SK-N-SH (cell line): ENCODE data around the gene SPIN1. TPM values are rescaled to one million over a fixed set of nuclear protein-coding genes. Genes with fewer than 3 reads are reported as not detected.

Source experiments
- CTCF ChIA-PET: fragments of 300-600, 350-600 bp; formaldehyde crosslinking; extraction: SDS; loops from one replicate; lab custom pipeline; 2021; lab: Yijun Ruan, JAX
- POLR2A ChIA-PET: fragments of 350-600 bp; sonication (Branson Sonifier 250); formaldehyde crosslinking; extraction: SDS; loops from one replicate; lab custom pipeline; 2020; ENCODE audit warnings: antibody characterized with exemption, inconsistent platforms; lab: Yijun Ruan, JAX
- DNase-seq: peaks from one replicate; pipeline ENCODE4 v3.0.0; 2012
- H2AFZ ChIP-seq: fragments of 200-600 bp; sonication (generic); 2 replicates; pipeline ENCODE4 v1.8.1; 2016; ENCODE audit warnings: antibody characterized with exemption, mild to moderate bottlenecking, low read depth
- H3F3A ChIP-seq: fragments of 200-600 bp; sonication (generic); replicated peaks from 2 replicates; pipeline ENCODE3; 2016; ENCODE audit warnings: antibody characterized with exemption, mild to moderate bottlenecking; ENCODE audit not compliant: insufficient read depth
- H3K27ac ChIP-seq, 2 experiments: fragments of 200-500 bp in 1 of 2; fragments of 200-600 bp in 1 of 2; sonication (Bioruptor generic) in 1 of 2; sonication (generic), shearing (Covaris generic) in 1 of 2; 2 replicates each; pipeline versions ENCODE4 v1.5.1 to v1.6.1; 2014 to 2016; ENCODE audit warnings: low read depth in 2 of 2, inconsistent platforms in 1 of 2, low read length in 1 of 2, mild to moderate bottlenecking in 1 of 2, mixed read lengths in 1 of 2
- H3K27me3 ChIP-seq: fragments of 200-600 bp; sonication (generic), shearing (Covaris generic); 2 replicates; pipeline ENCODE4 v1.6.1; 2016; ENCODE audit warnings: mixed run types; ENCODE audit not compliant: insufficient read depth
- H3K36me3 ChIP-seq, 2 experiments: fragments of 200-500 bp in 1 of 2; fragments of 200-600 bp in 1 of 2; sonication (Bioruptor generic) in 1 of 2; sonication (generic) in 1 of 2; replicated peaks in 1 of 2; 2 replicates each; pipeline versions ENCODE3 to v1.5.1; 2014 to 2016; ENCODE audit warnings: low read length in 1 of 2, mild to moderate bottlenecking in 1 of 2; ENCODE audit not compliant: insufficient read depth in 2 of 2, control insufficient read depth in 1 of 2
- H3K4me1 ChIP-seq, 2 experiments: fragments of 200-500 bp in 1 of 2; fragments of 200-600 bp in 1 of 2; sonication (Bioruptor generic) in 1 of 2; sonication (generic), shearing (Covaris generic) in 1 of 2; 2 replicates each; pipeline versions ENCODE4 v1.5.1 to v1.6.1; 2014 to 2016; ENCODE audit warnings: low read depth in 1 of 2, low read length in 1 of 2, mixed run types in 1 of 2; ENCODE audit not compliant: insufficient read depth in 2 of 2, control insufficient read depth in 1 of 2
- H3K4me2 ChIP-seq: fragments of 200-600 bp; sonication (generic), shearing (Covaris generic); 2 replicates; pipeline ENCODE4 v1.6.1; 2017; ENCODE audit warnings: mixed run types
- H3K4me3 ChIP-seq, 2 experiments: fragments of 200-500 bp in 1 of 2; fragments of 200-600 bp in 1 of 2; sonication (Bioruptor generic) in 1 of 2; sonication (generic), shearing (Covaris generic) in 1 of 2; 2 replicates each; pipeline versions ENCODE4 v1.5.1 to v1.8.1; 2014 to 2016; ENCODE audit warnings: low read depth in 2 of 2, inconsistent platforms in 1 of 2, low read length in 1 of 2, mild to moderate bottlenecking in 1 of 2, mixed read lengths in 1 of 2, moderate library complexity in 1 of 2
- H3K79me2 ChIP-seq: fragments of 200-600 bp; sonication (generic); 2 replicates; pipeline ENCODE4 v1.8.1; 2017; ENCODE audit warnings: mild to moderate bottlenecking; ENCODE audit not compliant: insufficient read depth
- H3K9ac ChIP-seq: fragments of 200-600 bp; sonication (generic); 2 replicates; pipeline ENCODE4 v1.6.1; 2017; ENCODE audit warnings: mixed run types
- H3K9me2 ChIP-seq: fragments of 200-600 bp; sonication (generic); 2 replicates; pipeline ENCODE4 v1.6.1; 2017; ENCODE audit warnings: mixed run types
- H3K9me3 ChIP-seq: fragments of 200-600 bp; sonication (generic); 2 replicates; pipeline ENCODE4 v1.6.1; 2017; ENCODE audit warnings: mixed run types, mild to moderate bottlenecking, moderate library complexity
- H4K20me1 ChIP-seq: fragments of 200-600 bp; sonication (generic); 2 replicates; pipeline ENCODE4 v1.6.1; 2017; ENCODE audit warnings: mild to moderate bottlenecking, mixed run types; ENCODE audit not compliant: insufficient read depth
- CHD2 ChIP-seq: fragments of 150-350 bp; IDR thresholded peaks from 2 replicates; pipeline ENCODE4 v1.6.1; 2018; ENCODE audit warnings: low read length; ENCODE audit not compliant: partially characterized antibody
- EP300 ChIP-seq, 2 experiments: IDR thresholded peaks; 2 replicates each; pipeline versions ENCODE4 v1.4.0 to v1.6.1; 2012; ENCODE audit warnings: borderline replicate concordance in 1 of 2, low read depth in 1 of 2, low read length in 1 of 2
- FOSL2 ChIP-seq: IDR thresholded peaks from 2 replicates; pipeline ENCODE4 v1.4.0; 2012; ENCODE audit warnings: low read depth, mild to moderate bottlenecking, moderate library complexity, borderline replicate concordance
- FOXJ3 ChIP-seq: sonication (generic); formaldehyde crosslinking; IDR thresholded peaks from 2 replicates; pipeline ENCODE4 v1.5.1; 2020; ENCODE audit warnings: mild to moderate bottlenecking, missing genetic modification reagents
- GATA2 ChIP-seq: sonication (generic); formaldehyde crosslinking; IDR thresholded peaks from 2 replicates; pipeline ENCODE4 v1.5.0; 2020; ENCODE audit warnings: mild to moderate bottlenecking, missing genetic modification reagents
- IRF3 ChIP-seq: fragments of 150-350 bp; IDR thresholded peaks from 2 replicates; pipeline ENCODE4 v1.6.1; 2016; ENCODE audit warnings: mild to moderate bottlenecking, low read depth, low read length
- JUND ChIP-seq: IDR thresholded peaks from 2 replicates; pipeline ENCODE4 v1.4.0; 2012
- MAX ChIP-seq: IDR thresholded peaks from 2 replicates; pipeline ENCODE4 v1.4.0; 2012; ENCODE audit warnings: low read depth
- NFIC ChIP-seq: IDR thresholded peaks from 2 replicates; pipeline ENCODE4 v1.4.0; 2012; ENCODE audit warnings: borderline replicate concordance
- NRF1 ChIP-seq: IDR thresholded peaks from 2 replicates; pipeline ENCODE4 v1.6.1; 2012; ENCODE audit warnings: low read depth, mild to moderate bottlenecking, low read length
- POLR2AphosphoS5 ChIP-seq: IDR thresholded peaks from 2 replicates; pipeline ENCODE4 v1.6.1; 2012; ENCODE audit warnings: low read depth, low read length
- RAD21 ChIP-seq: IDR thresholded peaks from 2 replicates; pipeline ENCODE4 v1.6.1; 2012; ENCODE audit warnings: mild to moderate bottlenecking, low read length
- SIN3A ChIP-seq: IDR thresholded peaks from 2 replicates; pipeline ENCODE4 v1.6.1; 2012; ENCODE audit warnings: low read depth, mild to moderate bottlenecking, low read length, moderate library complexity, borderline replicate concordance
- TCF12 ChIP-seq: IDR thresholded peaks from 2 replicates; pipeline ENCODE4 v1.4.0; 2012
- ZBTB33 ChIP-seq: IDR thresholded peaks from 2 replicates; pipeline ENCODE4 v1.4.0; 2012; ENCODE audit warnings: low read depth, borderline replicate concordance
- WGBS: methylation state at CpG from one replicate; pipeline ENCODE4 v1.1.6; 2017; ENCODE audit warnings: low lambda C conversion rate; 5-methylcytosine and 5-hydroxymethylcytosine counted together
- polyA plus RNA-seq, 3 experiments: library from polyadenylated mRNA; depleted of rRNA; stranded (reverse); fragments of >200 nt; gene quantifications; 2 replicates each; pipeline ENCODE4 v1.2.3, GENCODE V29; 2012
- TF ChIP-seq, protein P1 (sequence below): fragments of 150-350 bp; IDR thresholded peaks from 2 replicates; pipeline ENCODE4 v1.6.1; 2017; ENCODE audit warnings: antibody characterized with exemption, low read length, low read depth, borderline replicate concordance
- TF ChIP-seq, protein P2 (sequence below): IDR thresholded peaks from 2 replicates; pipeline ENCODE4 v1.6.1; 2012; ENCODE audit warnings: mild to moderate bottlenecking, low read depth, low read length, moderate library complexity
- TF ChIP-seq, protein P3 (sequence below): IDR thresholded peaks from 2 replicates; pipeline ENCODE4 v1.4.0; 2012; ENCODE audit warnings: low read depth, borderline replicate concordance
- TF ChIP-seq, protein P4 (sequence below): IDR thresholded peaks from 2 replicates; pipeline ENCODE4; 2012

SPIN1 gene
- polyA plus RNA-seq, 1 of the 3 experiments (the other 2 are of a cell fraction), result 35.8 TPM

GRCh38 chr9:88358723-88359122 lies 29.5 kb upstream of the SPIN1 start (continued):
- TF ChIP-seq, protein P1, sequence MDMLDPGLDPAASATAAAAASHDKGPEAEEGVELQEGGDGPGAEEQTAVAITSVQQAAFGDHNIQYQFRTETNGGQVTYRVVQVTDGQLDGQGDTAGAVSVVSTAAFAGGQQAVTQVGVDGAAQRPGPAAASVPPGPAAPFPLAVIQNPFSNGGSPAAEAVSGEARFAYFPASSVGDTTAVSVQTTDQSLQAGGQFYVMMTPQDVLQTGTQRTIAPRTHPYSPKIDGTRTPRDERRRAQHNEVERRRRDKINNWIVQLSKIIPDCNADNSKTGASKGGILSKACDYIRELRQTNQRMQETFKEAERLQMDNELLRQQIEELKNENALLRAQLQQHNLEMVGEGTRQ, result no peak
- no peak for TF ChIP-seq NFIC
- TF ChIP-seq NRF1, result no peak
- TF ChIP-seq GATA2 (CRISPR knock-in tag), result no peak
- no peak for TF ChIP-seq EP300 (IDR thresholded peaks at IDR 0.05; ENCODE audit: borderline replicate concordance in 1 of 2, low read depth in 1 of 2, low read length in 1 of 2)
- no peak for TF ChIP-seq MAX
- TF ChIP-seq, protein P2, sequence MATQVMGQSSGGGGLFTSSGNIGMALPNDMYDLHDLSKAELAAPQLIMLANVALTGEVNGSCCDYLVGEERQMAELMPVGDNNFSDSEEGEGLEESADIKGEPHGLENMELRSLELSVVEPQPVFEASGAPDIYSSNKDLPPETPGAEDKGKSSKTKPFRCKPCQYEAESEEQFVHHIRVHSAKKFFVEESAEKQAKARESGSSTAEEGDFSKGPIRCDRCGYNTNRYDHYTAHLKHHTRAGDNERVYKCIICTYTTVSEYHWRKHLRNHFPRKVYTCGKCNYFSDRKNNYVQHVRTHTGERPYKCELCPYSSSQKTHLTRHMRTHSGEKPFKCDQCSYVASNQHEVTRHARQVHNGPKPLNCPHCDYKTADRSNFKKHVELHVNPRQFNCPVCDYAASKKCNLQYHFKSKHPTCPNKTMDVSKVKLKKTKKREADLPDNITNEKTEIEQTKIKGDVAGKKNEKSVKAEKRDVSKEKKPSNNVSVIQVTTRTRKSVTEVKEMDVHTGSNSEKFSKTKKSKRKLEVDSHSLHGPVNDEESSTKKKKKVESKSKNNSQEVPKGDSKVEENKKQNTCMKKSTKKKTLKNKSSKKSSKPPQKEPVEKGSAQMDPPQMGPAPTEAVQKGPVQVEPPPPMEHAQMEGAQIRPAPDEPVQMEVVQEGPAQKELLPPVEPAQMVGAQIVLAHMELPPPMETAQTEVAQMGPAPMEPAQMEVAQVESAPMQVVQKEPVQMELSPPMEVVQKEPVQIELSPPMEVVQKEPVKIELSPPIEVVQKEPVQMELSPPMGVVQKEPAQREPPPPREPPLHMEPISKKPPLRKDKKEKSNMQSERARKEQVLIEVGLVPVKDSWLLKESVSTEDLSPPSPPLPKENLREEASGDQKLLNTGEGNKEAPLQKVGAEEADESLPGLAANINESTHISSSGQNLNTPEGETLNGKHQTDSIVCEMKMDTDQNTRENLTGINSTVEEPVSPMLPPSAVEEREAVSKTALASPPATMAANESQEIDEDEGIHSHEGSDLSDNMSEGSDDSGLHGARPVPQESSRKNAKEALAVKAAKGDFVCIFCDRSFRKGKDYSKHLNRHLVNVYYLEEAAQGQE, result no peak
- no peak for TF ChIP-seq IRF3
- no peak for TF ChIP-seq SIN3A

GRCh38 chr9:88359974-88360373 lies 28.3 kb upstream of the SPIN1 start:
- CTCF ChIA-PET, result no interaction called here
- no peak overlapping the region for H2AFZ ChIP-seq
- no peak overlapping the region for H3K27ac ChIP-seq
- H3K4me1 ChIP-seq, result no peaks in the 10 kb centered on the region
- WGBS, result 75% methylated on average over 3 of the region's 3 CpGs
- no peak for DNase-seq
- H3K36me3 ChIP-seq, result no peaks in the 10 kb centered on the region
- H3K4me3 ChIP-seq, result no peak overlapping the region
- H3K9ac ChIP-seq, result no peak overlapping the region
- H3K4me2 ChIP-seq, result no peak overlapping the region
- no peaks in the 10 kb centered on the region for H4K20me1 ChIP-seq
- no peaks in the 10 kb centered on the region for H3K9me3 ChIP-seq
- no peaks in the 10 kb centered on the region for H3K9me2 ChIP-seq
- TF ChIP-seq SIN3A (no peak), FOSL2 (no peak), CHD2 (no peak), RAD21 (no peak), ZBTB33 (no peak), GATA2 (CRISPR knock-in tag) (no peak), TCF12 (no peak), NRF1 (no peak), FOXJ3 (CRISPR knock-in tag) (no peak), POLR2AphosphoS5 (no peak), JUND (no peak)
- TF ChIP-seq, protein P3, sequence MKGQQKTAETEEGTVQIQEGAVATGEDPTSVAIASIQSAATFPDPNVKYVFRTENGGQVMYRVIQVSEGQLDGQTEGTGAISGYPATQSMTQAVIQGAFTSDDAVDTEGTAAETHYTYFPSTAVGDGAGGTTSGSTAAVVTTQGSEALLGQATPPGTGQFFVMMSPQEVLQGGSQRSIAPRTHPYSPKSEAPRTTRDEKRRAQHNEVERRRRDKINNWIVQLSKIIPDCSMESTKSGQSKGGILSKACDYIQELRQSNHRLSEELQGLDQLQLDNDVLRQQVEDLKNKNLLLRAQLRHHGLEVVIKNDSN, result no peak
- TF ChIP-seq, protein P4, sequence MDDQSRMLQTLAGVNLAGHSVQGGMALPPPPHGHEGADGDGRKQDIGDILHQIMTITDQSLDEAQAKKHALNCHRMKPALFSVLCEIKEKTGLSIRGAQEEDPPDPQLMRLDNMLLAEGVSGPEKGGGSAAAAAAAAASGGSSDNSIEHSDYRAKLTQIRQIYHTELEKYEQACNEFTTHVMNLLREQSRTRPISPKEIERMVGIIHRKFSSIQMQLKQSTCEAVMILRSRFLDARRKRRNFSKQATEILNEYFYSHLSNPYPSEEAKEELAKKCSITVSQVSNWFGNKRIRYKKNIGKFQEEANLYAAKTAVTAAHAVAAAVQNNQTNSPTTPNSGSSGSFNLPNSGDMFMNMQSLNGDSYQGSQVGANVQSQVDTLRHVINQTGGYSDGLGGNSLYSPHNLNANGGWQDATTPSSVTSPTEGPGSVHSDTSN, result no peak
- POLR2A ChIA-PET, result no interaction called here
- H3K79me2 ChIP-seq, result no peaks in the 10 kb centered on the region
- no peaks in the 10 kb centered on the region for H3F3A ChIP-seq
- no peaks in the 10 kb centered on the region; the same call in 1 of the 2 replicates for H3K27me3 ChIP-seq
